Ramos (cell line): ENCODE measurements around the gene ARF1.

Source experiments
- in situ Hi-C: fragments of 300-500 bp; cut with MboI; formaldehyde crosslinking; loops from one replicate; pipeline ENCODE4 v1.14.3; 2022; ENCODE audit warnings: low sequenced_read_pairs; ENCODE audit not compliant: unreplicated experiment

ARF1 gene

DNA sequence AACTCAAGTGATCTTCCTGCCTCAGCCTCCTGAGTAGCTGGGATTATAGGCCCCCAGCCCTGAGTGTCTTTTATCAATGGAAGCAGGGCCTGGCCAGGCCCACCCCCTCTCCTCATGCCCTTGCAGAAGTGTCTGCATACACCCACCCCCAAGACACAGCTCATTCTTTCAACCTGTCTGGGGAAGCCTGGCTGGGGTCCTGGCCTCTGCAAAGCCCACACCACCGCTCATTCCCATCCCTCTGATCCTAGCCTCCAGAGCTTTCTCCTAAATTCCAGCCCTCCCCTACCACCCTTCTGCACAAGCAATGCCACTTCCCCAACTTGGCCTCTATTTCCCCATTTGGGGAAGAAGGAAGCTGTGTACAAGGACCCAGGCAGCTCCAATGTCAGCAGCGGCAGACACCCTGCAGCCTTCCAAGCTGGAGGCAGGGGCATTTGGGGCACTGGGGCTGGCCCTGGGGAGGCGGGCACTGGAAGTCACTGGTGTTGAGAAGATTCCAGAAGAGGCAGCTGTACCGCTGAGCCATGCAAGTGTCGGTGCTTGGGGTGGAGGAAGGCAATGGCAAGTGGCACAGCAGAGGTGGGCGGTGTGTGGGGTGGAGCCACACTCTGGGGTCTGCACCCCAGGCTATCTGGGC, 33.7 kb upstream of the ARF1 start:
- in situ Hi-C loops, result no loop called here

DNA sequence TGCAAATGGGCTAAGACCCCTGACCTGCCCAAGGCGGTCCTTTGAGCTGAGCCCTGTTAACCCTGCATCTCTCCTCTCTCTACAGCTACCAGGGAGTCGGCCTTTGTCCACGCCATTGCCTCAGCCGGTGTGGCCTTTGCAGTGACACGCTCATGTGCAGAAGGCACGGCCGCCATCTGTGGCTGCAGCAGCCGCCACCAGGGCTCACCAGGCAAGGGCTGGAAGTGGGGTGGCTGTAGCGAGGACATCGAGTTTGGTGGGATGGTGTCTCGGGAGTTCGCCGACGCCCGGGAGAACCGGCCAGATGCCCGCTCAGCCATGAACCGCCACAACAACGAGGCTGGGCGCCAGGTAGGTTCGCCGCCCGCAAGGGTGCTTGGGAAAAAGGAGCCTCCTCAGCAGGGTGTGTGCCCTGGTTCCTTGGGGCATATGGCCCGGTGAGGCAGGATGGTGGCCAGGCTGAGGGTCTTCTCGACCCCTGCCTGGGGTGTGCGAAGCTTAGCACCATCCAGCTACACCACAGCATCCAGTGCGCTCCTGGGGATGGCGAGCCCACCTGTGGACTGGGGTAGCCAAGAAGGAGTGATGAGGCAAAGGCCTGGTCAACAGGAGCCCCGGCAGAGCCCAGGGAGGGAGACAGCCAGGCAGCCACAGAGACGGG, 31.8 kb upstream of the ARF1 start:
- in situ Hi-C loops, result no loop called here

DNA sequence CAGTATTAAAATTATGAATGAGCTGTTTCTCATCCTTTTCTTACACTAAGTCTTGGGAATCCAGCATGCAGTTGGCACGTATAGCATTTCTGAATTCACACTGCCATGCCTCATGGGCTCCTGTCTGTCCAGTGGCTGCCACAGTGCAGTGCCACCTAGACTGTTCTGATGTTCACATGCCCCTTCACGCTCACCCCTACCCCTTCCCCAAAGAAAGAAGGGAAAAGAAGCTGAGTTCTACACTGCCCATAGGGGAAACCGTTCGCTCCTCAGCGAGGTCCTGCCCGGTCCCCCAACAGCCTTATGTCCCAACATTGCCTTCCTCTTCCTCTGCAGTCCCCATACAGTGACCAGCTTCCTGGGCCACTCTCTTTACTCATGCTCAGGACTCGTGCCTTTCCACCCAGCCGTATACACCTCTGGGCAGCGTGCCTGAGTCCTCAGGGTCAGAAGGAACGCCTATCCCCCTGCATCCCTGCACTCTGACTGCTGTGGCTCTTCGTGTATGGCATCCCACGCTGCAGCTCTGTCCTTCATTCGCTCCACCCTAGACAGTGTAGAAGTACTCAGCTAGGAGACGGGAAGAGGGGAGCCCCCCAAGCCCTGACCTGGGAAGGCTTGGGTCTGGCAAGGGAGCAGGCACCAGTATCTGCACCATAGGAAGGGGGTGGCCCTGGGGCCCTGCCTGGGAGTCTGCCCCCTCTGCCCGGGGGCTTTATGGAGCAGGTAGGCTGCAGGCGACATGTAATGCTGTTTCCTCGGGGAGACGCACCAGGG, 24.1 kb upstream of the ARF1 start:
- in situ Hi-C loops, result no loop called here

DNA sequence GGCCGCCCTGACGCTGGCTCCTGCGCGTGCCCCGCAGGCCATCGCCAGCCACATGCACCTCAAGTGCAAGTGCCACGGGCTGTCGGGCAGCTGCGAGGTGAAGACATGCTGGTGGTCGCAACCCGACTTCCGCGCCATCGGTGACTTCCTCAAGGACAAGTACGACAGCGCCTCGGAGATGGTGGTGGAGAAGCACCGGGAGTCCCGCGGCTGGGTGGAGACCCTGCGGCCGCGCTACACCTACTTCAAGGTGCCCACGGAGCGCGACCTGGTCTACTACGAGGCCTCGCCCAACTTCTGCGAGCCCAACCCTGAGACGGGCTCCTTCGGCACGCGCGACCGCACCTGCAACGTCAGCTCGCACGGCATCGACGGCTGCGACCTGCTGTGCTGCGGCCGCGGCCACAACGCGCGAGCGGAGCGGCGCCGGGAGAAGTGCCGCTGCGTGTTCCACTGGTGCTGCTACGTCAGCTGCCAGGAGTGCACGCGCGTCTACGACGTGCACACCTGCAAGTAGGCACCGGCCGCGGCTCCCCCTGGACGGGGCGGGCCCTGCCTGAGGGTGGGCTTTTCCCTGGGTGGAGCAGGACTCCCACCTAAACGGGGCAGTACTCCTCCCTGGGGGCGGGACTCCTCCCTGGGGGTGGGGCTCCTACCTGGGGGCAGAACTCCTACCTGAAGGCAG, 23.4 kb upstream of the ARF1 start:
- in situ Hi-C loops, result no loop called here

DNA sequence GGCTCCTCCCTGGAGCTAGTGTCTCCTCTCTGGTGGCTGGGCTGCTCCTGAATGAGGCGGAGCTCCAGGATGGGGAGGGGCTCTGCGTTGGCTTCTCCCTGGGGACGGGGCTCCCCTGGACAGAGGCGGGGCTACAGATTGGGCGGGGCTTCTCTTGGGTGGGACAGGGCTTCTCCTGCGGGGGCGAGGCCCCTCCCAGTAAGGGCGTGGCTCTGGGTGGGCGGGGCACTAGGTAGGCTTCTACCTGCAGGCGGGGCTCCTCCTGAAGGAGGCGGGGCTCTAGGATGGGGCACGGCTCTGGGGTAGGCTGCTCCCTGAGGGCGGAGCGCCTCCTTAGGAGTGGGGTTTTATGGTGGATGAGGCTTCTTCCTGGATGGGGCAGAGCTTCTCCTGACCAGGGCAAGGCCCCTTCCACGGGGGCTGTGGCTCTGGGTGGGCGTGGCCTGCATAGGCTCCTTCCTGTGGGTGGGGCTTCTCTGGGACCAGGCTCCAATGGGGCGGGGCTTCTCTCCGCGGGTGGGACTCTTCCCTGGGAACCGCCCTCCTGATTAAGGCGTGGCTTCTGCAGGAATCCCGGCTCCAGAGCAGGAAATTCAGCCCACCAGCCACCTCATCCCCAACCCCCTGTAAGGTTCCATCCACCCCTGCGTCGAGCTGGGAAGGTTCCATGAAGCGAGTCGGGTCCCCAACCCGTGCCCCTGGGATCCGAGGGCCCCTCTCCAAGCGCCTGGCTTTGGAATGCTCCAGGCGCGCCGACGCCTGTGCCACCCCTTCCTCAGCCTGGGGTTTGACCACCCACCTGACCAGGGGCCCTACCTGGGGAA, 22.7 kb upstream of the ARF1 start:
- in situ Hi-C loops, result no loop called here

DNA sequence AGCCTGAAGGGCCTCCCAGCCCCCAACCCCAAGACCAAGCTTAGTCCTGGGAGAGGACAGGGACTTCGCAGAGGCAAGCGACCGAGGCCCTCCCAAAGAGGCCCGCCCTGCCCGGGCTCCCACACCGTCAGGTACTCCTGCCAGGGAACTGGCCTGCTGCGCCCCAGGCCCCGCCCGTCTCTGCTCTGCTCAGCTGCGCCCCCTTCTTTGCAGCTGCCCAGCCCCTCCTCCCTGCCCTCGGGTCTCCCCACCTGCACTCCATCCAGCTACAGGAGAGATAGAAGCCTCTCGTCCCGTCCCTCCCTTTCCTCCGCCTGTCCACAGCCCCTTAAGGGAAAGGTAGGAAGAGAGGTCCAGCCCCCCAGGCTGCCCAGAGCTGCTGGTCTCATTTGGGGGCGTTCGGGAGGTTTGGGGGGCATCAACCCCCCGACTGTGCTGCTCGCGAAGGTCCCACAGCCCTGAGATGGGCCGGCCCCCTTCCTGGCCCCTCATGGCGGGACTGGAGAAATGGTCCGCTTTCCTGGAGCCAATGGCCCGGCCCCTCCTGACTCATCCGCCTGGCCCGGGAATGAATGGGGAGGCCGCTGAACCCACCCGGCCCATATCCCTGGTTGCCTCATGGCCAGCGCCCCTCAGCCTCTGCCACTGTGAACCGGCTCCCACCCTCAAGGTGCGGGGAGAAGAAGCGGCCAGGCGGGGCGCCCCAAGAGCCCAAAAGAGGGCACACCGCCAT, 21.9 kb upstream of the ARF1 start:
- in situ Hi-C loops, result no loop called here

DNA sequence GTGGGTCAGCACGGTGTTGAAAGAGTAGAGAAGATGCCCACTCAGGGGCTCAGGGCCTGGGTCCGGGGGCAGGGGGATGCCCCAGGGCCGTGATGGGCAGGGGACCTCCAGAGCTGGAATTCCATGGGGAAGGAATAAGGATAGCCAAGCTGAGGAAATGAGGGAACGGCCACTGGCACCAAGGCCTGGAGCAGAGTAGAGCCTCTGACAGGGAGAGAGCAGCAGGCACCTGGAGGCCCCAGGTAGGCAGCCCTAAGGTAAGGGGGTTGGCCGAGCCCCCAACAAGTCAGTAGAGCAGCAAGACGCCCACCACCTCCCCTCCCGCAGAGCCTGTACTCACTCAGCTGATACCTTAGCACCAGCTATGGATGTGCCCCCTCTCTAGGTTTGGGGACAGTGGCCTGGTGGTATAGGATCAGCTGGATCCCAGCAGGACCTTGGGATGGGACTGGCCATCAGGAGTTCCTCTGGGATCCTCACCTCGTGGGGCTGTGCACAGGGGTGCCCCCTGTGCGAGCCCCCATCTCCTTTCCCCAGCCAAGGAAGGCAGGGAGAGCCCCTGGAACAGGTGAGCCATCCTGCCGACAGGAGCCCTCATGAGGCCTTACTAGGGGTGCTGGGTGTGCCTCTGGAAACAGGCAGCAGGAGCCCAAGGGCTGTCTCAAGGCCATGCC, 21.0 kb upstream of the ARF1 start:
- in situ Hi-C loops, result no loop called here

DNA sequence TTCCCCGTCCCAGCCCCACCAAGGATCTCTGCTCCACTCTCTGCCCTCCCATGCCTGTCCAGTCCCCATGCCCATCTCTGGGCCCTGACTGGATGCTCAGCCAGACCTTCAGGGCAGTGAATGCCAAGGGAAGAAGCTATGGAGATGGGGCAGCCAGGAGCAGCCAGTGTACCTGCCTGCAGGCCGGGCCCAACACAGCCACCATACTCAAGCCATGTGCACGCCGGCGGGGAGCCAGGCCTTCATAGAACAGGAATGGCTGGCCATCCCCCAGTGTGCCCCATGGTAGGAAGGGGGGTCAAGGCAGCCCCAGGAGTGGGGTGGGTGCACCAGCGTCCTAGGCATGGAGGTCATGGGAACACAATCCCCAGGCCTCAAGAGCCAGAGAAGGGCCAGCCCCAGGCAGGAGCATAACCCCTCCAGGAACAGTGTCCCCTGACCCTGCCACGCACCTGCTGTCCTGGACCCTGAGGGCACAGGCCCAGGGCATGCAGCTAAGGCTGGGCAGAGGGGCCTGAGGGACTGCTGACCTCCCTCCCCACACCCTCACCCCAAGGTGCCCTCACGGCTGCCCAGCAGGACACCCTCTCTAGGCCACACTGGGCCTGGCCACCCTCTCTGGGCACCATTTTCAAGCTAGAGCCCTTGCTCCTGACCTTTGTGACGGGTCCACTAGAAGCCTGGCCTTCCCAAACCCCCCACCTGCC, 20.3 kb upstream of the ARF1 start:
- in situ Hi-C loops, result no loop called here

DNA sequence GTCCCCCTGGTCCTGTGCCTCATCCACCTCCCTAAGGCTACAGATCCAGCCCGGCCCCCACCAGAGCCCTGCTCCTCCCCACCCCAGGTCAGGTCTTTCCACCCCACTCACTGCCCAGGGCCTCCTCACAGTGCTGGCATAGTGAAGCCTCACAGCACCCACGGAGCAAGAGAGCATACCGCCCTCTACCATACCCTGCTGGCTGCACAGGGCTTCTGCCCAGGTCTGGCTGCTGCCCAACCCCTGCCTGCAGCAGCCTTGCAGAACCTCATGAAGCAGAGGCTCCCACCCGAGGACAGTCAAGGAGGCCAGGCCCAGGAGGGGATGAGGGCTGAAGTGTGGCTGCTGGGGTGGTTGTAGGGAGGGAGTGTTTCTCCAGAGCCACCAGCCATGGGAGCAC, 19.7 kb upstream of the ARF1 start:
- in situ Hi-C loops, result no loop called here

DNA sequence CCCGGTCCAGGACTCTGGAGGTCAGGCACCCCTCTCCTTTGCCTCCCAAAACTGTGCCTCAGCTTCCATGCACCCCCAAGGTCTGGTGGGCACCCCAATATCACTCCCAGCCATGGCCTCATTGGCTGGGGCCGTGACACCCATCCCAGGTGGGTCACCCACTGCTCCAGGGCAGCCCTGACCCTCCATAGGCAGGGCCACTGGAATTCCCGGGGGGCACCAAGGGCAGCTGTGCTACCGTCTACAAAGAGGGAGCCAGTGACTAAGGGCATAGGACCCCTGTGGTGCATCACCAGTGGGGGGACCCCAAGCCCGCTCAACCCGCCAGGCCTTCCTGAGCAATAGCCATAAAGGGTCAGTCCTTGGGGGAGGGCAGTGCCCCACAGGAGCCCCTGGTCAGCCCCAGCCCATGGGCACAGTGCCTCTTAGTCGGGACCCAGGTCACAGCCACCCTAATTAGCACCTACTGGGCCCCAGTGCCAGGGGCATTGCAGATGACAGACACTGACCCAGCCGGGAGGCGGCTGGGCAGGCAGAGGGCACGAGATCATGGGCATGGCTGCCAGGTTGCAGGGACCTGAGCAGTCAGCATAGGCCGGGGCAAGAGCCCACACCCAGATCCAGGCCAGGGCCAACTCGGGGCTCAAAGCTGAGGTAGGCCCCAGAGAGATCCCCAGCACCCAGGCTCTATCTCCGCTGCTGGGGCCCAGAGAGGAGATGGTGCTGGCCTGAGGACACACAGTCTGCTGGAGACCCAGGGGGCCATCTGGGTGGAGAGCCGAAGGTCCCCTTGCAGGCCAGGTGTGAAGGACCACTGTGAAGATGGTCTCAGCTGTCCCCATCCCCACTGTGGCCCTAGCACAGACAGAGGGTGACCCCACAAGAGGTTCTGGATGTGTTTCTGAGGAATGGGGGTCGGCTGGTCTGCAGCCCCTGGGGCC, 19.0 kb upstream of the ARF1 start:
- in situ Hi-C loops, result no loop called here

DNA sequence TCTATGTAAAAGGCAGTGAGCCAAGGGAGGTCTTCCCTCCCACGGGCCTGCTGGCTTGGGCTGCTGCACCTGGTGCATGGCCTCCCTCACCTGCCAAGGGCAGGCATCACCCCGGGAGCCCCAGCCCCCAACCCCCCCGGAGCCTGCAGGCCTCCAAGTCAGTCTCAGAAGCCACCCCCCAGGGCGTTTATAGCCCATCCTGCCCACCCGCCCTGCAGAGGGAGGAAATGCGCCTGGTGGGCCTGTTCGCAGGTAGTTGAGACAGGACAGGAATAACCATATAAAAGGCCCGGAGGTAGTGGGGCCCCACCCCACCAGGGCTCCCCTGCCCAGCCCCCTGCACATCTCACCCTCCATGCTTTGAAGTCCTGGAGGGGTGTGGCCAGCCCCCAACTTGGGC, 18.2 kb upstream of the ARF1 start:
- in situ Hi-C loops, result no loop called here

DNA sequence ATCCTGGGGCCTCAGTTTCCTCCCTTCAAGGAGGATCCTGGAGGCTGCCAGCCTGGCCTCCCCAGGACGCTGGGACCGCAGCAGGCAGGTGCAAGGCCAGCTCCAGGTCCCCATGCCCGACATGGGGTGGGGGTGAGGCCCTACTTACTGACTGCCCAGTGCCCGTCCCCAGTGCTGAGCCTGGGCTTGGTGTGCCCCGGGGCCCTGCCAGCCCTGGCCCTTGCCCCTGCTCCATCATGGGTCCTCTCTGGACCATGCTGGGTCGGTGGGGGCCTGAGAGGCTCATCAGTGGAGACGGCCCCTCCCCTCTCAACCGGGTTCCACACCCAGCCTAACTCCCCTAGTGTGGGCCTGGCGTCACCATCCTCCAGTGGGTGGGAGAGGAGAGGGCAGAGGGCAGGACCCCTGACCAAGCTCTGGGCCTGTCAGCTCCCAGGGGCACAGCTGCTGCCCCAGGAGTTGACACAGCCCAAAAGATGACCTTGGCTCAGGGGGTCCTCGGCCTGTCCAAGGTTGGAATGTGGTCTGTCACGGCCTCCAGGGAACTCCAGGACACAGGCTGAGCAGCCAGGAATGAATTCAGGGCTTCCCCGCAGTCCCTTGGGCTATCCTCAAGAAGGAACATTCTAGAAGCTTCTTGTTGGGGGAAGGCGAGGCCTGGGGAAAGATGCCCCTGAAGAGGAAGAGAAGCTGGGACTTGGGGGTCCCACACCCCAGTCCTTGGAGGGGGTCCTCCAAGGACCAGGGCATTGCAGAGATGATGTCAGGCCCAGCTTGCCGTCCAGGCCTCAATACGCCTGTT, 17.6 kb upstream of the ARF1 start:
- in situ Hi-C loops, result no loop called here

DNA sequence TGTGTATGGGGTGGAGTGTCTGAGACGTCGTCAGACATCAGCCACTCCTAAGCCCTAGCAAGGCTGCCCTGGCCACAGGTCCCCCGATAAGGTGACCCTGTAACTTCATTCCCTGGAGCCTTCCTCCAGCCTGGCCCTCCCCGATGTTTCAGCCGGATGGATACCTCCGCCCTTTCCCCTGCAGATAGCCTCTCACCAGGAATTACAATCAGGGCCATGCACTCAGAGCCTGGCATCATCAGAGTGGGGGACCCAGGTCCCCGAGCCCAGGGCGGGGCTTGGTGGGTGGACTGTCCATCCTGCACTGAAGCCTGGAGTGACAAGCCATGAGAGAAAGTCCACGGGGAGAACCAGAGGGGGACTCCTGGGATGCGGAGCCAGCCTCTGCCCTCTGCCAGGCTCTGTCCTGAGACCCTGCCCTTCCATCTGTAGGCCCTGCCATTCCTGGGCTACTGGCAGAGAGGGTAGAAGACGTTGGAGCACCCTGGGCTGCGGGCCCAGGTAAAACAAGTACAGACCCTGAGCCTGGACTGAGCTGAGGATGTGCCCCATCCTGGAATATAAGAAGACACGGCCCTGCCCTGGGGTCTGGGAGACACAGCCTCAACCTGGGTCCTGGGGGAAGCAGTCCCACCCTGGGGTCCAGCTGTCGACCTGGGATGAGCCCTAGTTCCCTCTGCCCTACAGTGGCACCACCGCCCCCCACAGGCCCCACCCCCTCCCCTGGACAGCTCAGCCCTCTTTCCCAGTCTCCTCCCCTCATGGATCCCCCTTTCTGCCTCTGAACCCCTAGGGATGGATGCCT, 16.8 kb upstream of the ARF1 start:
- in situ Hi-C loops, result no loop called here

DNA sequence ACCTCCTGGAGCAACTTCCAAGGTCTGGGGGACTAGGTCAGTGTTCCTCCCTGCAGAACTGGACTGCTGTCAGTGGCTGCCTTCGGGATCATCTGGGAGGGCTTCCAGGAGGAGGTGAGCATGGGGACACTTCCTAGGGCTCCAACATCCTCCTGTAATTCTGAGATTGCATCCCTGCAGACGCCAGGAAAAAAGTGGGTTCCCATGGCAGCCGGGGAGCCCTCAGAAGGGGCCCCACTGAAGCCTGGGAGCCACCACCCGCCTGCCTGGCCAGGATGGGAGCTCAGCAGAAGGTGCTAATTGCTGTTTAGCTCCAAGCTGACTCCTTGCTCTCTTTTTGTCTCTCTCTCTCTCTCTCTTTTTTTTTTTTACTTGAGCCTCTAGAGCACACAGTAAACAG, 16.1 kb upstream of the ARF1 start:
- in situ Hi-C loops, result no loop called here

DNA sequence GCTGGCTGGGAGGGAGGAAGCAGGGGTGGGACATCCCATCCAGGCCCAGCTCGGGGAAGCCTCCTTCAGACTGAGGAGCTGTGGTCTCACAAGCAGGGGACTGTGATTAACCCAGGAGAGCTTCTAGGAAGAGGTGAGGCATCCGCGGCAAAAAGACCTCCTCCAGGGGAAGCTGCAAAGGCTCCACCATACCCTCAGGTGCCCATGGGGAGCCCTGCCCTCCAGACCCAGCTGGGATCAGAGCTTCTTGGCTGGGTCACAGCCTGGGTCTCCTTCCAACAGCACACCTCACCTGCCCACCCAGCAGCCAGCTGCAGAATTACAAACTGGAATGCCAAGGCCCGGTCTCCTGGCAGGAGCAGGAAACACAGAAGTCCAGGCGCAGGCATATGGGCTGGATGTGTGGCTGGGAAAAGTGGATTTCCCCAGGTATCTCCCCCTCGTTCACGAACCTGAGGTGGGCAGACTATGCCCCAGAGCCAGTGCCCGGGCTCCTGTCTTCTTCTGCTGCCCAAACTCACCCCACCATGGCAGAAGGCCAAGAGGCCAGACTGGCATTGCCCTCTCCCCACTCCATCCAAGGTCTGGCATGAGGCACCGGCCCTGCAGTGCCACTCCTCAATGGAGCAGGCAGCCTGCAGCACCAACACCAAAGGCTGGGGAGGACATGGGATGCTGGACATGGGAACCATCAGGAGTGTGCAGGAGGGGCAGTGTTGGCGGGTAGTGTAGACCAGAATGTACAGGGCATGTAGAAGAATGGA, 15.4 kb upstream of the ARF1 start:
- in situ Hi-C loops, result no loop called here
